Activated CD8-positive, alpha-beta T cell treated with anti-CD3 and anti-CD28 coated beads for 36 hours (primary cell): ENCODE measurements around the gene POLDIP3. TPM values are rescaled to one million over a fixed set of nuclear protein-coding genes. Genes with fewer than 3 reads are reported as not detected.
"Not testable (repeated sequence)": the region's sequence is repeated elsewhere in the genome, so short reads cannot be mapped to it uniquely, and the experiment has no call there.

Source experiments
- ATAC-seq: fragments of 200-7000 bp; cut with Tn5 transposase; one replicate; pipeline ENCODE4 v1.10.0; 2021; ENCODE audit warnings: mild to moderate bottlenecking, moderate library complexity
- CTCF ChIA-PET: fragments of 350-600 bp; sonication (Branson Sonifier 250); formaldehyde crosslinking; loops from one replicate; lab custom pipeline; 2021; ENCODE audit warnings: antibody characterized with exemption; lab: Charles Lee
- POLR2A ChIA-PET: fragments of 350-600 bp; sonication (Branson Sonifier 250); formaldehyde crosslinking; loops from one replicate; lab custom pipeline; 2021; ENCODE audit warnings: antibody characterized with exemption; lab: Charles Lee
- DNase-seq: peaks from one replicate; pipeline ENCODE4 v3.0.0-alpha.2; 2020
- H3K27ac Mint-ChIP-seq: one replicate; pipeline ENCODE4 v1.8.0; 2021; ENCODE audit warnings: mild to moderate bottlenecking, mixed read lengths
- H3K27me3 Mint-ChIP-seq: one replicate; pipeline ENCODE4 v1.8.0; 2021; ENCODE audit warnings: mixed read lengths
- H3K36me3 Mint-ChIP-seq: one replicate; pipeline ENCODE4 v1.8.0; 2021; ENCODE audit warnings: low read depth, mixed read lengths
- H3K4me1 Mint-ChIP-seq: one replicate; pipeline ENCODE4 v1.8.0; 2021; ENCODE audit warnings: low read depth, mixed read lengths
- H3K4me3 Mint-ChIP-seq: one replicate; pipeline ENCODE4 v1.8.0; 2021; ENCODE audit warnings: mild to moderate bottlenecking, moderate library complexity, mixed read lengths
- H3K9me3 Mint-ChIP-seq: one replicate; pipeline ENCODE4 v1.8.0; 2021; ENCODE audit warnings: mixed read lengths
- CTCF ChIP-seq: fragments of 200-600 bp; IDR thresholded peaks from one replicate; pipeline ENCODE4 v1.8.0; 2022; ENCODE audit warnings: antibody characterized with exemption, mild to moderate bottlenecking
- intact Hi-C: fragments of 100-400 bp; cut with micrococcal nuclease; formaldehyde crosslinking; loops from one replicate; pipeline ENCODE4 v1.10.0; 2022
- total RNA-seq, 2 experiments: library from RNA; stranded (reverse); gene quantifications; one replicate each; pipeline ENCODE4 v1.2.3, GENCODE V29; 2021

The POLDIP3 gene
- total RNA-seq, 2 experiments from 2014 or later, result 70.2 to 71.1 TPM

- intact Hi-C loops, result no loop called here
- POLR2A ChIA-PET, result interaction anchor here (1.6 kb wide), 1 partner anchor 9 kb away, joined by 9 read pairs; no protein-coding TSS in a partner anchor
Observed at GRCh38 chr22:42577623-42578240, 37.0 kb downstream of the POLDIP3 start.

GRCh38 chr22:42577141-42577540 is 37.5 kb downstream of the POLDIP3 start:
- CTCF ChIA-PET, H3K9me3 Mint-ChIP-seq, H3K27me3 Mint-ChIP-seq, H3K4me3 Mint-ChIP-seq, intact Hi-C loops, H3K27ac Mint-ChIP-seq, DNase-seq, ATAC-seq, H3K4me1 Mint-ChIP-seq: not testable (repeated sequence)
- POLR2A ChIA-PET, result interaction anchor here (1.6 kb wide), 1 partner anchor 9 kb away, joined by 9 read pairs; no protein-coding TSS in a partner anchor
- peaks cover 30% of the 10 kb centered on the region for H3K36me3 Mint-ChIP-seq

More at GRCh38 chr22:42577623-42578240, 37.0 kb downstream of the POLDIP3 start:
- peaks cover 32% of the 10 kb centered on the region for H3K36me3 Mint-ChIP-seq
- H3K4me1 Mint-ChIP-seq, result peaks cover 9% of the 10 kb centered on the region
- no peaks in the 10 kb centered on the region for H3K9me3 Mint-ChIP-seq
- no peaks in the 10 kb centered on the region for H3K27me3 Mint-ChIP-seq
- TF ChIP-seq CTCF, result no peak
- CTCF ChIA-PET, result no interaction called here
- no peak overlapping the region for H3K4me3 Mint-ChIP-seq
- DNase-seq (no peak), ATAC-seq (no peak)
- no peak overlapping the region for H3K27ac Mint-ChIP-seq

- intact Hi-C loops, H3K9me3 Mint-ChIP-seq, H3K27ac Mint-ChIP-seq, ATAC-seq, H3K4me3 Mint-ChIP-seq, H3K4me1 Mint-ChIP-seq, H3K27me3 Mint-ChIP-seq, CTCF ChIA-PET, POLR2A ChIA-PET, DNase-seq: not testable (repeated sequence)
- peaks cover 29% of the 10 kb centered on the region for H3K36me3 Mint-ChIP-seq
Observed at GRCh38 chr22:42575996-42576574, 38.6 kb downstream of the POLDIP3 start.

GRCh38 chr22:42574468-42574867 is 40.2 kb downstream of the POLDIP3 start:
- H3K36me3 Mint-ChIP-seq, result peaks cover 25% of the 10 kb centered on the region
- H3K4me3 Mint-ChIP-seq, H3K27ac Mint-ChIP-seq, H3K9me3 Mint-ChIP-seq, DNase-seq, intact Hi-C loops, ATAC-seq, H3K27me3 Mint-ChIP-seq, CTCF ChIA-PET, H3K4me1 Mint-ChIP-seq: not testable (repeated sequence)
- POLR2A ChIA-PET, result interaction anchor here (0.6 kb wide), 1 partner anchor 325 kb away, joined by 3 read pairs; no protein-coding TSS in a partner anchor

- H3K27ac Mint-ChIP-seq, H3K4me3 Mint-ChIP-seq, intact Hi-C loops, H3K4me1 Mint-ChIP-seq, ATAC-seq, H3K27me3 Mint-ChIP-seq, H3K9me3 Mint-ChIP-seq, POLR2A ChIA-PET, CTCF ChIA-PET, DNase-seq: not testable (repeated sequence)
- H3K36me3 Mint-ChIP-seq, result peaks cover 25% of the 10 kb centered on the region
Observed at GRCh38 chr22:42574046-42574445, 40.6 kb downstream of the POLDIP3 start.

GRCh38 chr22:42571068-42571467 is 43.6 kb downstream of the POLDIP3 start:
- CTCF ChIA-PET, intact Hi-C loops, H3K4me3 Mint-ChIP-seq, H3K9me3 Mint-ChIP-seq, H3K4me1 Mint-ChIP-seq, ATAC-seq, H3K27ac Mint-ChIP-seq, DNase-seq, H3K27me3 Mint-ChIP-seq: not testable (repeated sequence)
- POLR2A ChIA-PET, result interaction anchor here (1.1 kb wide), 1 partner anchor 10 kb away, joined by 4 read pairs; no protein-coding TSS in a partner anchor
- peaks cover 18% of the 10 kb centered on the region for H3K36me3 Mint-ChIP-seq

- DNase-seq, ATAC-seq, H3K4me3 Mint-ChIP-seq, H3K4me1 Mint-ChIP-seq, H3K27ac Mint-ChIP-seq, H3K27me3 Mint-ChIP-seq, intact Hi-C loops, H3K9me3 Mint-ChIP-seq: not testable (repeated sequence)
- ChIA-PET CTCF (interaction anchor here (1.3 kb wide), 1 partner anchor 10 kb away, joined by 7 read pairs; no protein-coding TSS in a partner anchor), POLR2A (interaction anchor here (1.1 to 1.4 kb wide), 4 partner anchors 9 to 44 kb away, joined by 3 to 8 read pairs (median 5); partner anchors contain the start of gene POLDIP3)
- peaks cover 20% of the 10 kb centered on the region for H3K36me3 Mint-ChIP-seq
Observed at GRCh38 chr22:42570580-42570979, 44.1 kb downstream of the POLDIP3 start.

GRCh38 chr22:42567950-42568349 is 46.7 kb downstream of the POLDIP3 start:
- intact Hi-C loops, H3K27me3 Mint-ChIP-seq, H3K27ac Mint-ChIP-seq, ATAC-seq, DNase-seq, H3K9me3 Mint-ChIP-seq, H3K4me1 Mint-ChIP-seq, H3K4me3 Mint-ChIP-seq: not testable (repeated sequence)
- CTCF ChIA-PET, result interaction anchor here (1.7 kb wide), 1 partner anchor 35 kb away, joined by 4 read pairs; no protein-coding TSS in a partner anchor
- H3K36me3 Mint-ChIP-seq, result peaks cover 16% of the 10 kb centered on the region
- POLR2A ChIA-PET, result interaction anchor here (1.0 to 1.9 kb wide), 2 partner anchors 9 to 47 kb away, joined by 4 to 9 read pairs; partner anchors contain the start of gene POLDIP3
